HFFc6 (cell line): ENCODE results near the gene FAM221B. TPM values are rescaled to one million over a fixed set of nuclear protein-coding genes. Genes with fewer than 3 reads are reported as not detected.

Source experiments
- DNase-seq: peaks from one replicate; pipeline ENCODE4 v3.0.0-alpha.2; 2018
- H3K27ac Mint-ChIP-seq: 2 replicates; pipeline ENCODE4 v1.8.0; 2020; ENCODE audit warnings: mild to moderate bottlenecking, mixed read lengths
- H3K27me3 Mint-ChIP-seq: 2 replicates; pipeline ENCODE4 v1.8.0; 2021; ENCODE audit warnings: mild to moderate bottlenecking, moderate library complexity, mixed read lengths; ENCODE audit not compliant: insufficient read depth
- H3K36me3 Mint-ChIP-seq: 2 replicates; pipeline ENCODE4 v1.8.0; 2021; ENCODE audit warnings: low read depth, mixed read lengths
- H3K4me1 Mint-ChIP-seq: 2 replicates; pipeline ENCODE4 v1.8.0; 2020; ENCODE audit warnings: low read depth, mixed read lengths
- H3K4me3 Mint-ChIP-seq: 2 replicates; pipeline ENCODE4 v1.8.0; 2020; ENCODE audit warnings: mild to moderate bottlenecking, moderate library complexity, mixed read lengths
- H3K9me3 Mint-ChIP-seq: 2 replicates; pipeline ENCODE4 v1.8.0; 2020; ENCODE audit warnings: mild to moderate bottlenecking, mixed read lengths
- total RNA-seq, 6 experiments: library from RNA; stranded (reverse); fragmentation: NEBNext Ultra II Directional; extraction: Animal tissue kit (Norgen Biotek cat#: 25700); gene quantifications; 2 replicates in 1 of 6; 3 replicates in 5 of 6; pipeline ENCODE4 v1.2.3, GENCODE V29; 2021
- TF ChIP-seq, protein P1 (sequence below): fragments of 200-600 bp; sonication (generic); IDR thresholded peaks from 2 replicates; pipeline ENCODE4 v1.5.0; 2021; ENCODE audit warnings: antibody characterized with exemption, mild to moderate bottlenecking

The FAM221B gene
- total RNA-seq, 6 experiments from 2014 or later = not detected

- H3K4me1 Mint-ChIP-seq = peaks cover 65% of the 10 kb centered on the region
- H3K27ac Mint-ChIP-seq = peak overlapping the region; percentile 68
- H3K4me3 Mint-ChIP-seq = peak overlapping the region; percentile 82
- no peaks in the 10 kb centered on the region for H3K9me3 Mint-ChIP-seq
- no peaks in the 10 kb centered on the region for H3K36me3 Mint-ChIP-seq
- no peak for DNase-seq
- H3K27me3 Mint-ChIP-seq = peaks cover 2% of the 10 kb centered on the region
- TF ChIP-seq, protein P1, sequence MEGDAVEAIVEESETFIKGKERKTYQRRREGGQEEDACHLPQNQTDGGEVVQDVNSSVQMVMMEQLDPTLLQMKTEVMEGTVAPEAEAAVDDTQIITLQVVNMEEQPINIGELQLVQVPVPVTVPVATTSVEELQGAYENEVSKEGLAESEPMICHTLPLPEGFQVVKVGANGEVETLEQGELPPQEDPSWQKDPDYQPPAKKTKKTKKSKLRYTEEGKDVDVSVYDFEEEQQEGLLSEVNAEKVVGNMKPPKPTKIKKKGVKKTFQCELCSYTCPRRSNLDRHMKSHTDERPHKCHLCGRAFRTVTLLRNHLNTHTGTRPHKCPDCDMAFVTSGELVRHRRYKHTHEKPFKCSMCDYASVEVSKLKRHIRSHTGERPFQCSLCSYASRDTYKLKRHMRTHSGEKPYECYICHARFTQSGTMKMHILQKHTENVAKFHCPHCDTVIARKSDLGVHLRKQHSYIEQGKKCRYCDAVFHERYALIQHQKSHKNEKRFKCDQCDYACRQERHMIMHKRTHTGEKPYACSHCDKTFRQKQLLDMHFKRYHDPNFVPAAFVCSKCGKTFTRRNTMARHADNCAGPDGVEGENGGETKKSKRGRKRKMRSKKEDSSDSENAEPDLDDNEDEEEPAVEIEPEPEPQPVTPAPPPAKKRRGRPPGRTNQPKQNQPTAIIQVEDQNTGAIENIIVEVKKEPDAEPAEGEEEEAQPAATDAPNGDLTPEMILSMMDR = no peak
Measured at GRCh38 chr9:35792826-35793225, 35.7 kb downstream of the FAM221B start.

DNA sequence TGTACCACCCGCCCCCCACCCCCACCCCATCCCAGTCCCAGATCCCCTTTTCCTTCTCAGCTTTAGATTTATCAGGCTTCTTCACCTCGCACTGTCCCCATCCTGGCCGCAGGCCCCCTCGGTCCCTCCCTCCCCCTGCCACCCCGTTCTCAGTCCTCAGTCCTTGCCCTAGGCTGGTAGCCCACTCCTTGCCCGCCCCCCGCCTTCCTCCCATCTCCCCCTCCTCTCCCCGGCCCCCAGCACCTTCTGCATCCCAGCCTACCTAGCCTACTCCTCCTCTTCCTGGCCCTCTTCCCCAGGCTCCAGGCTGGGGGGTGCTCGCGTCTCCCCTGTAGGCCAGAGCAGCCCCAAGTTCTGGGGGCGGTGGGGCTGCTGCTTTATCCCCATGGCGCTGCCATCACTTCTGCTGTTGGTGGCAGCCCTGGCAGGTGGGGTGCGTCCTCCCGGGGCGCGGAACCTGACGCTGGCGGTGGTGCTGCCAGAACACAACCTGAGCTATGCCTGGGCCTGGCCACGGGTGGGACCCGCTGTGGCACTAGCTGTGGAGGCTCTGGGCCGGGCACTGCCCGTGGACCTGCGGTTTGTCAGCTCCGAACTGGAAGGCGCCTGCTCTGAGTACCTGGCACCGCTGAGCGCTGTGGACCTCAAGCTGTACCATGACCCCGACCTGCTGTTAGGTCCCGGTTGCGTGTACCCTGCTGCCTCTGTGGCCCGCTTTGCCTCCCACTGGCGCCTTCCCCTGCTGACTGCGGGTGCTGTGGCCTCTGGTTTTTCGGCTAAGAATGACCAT is 36.3 kb downstream of the FAM221B start:
- TF ChIP-seq, protein P1 = no peak
- H3K36me3 Mint-ChIP-seq = no peaks in the 10 kb centered on the region
- H3K4me1 Mint-ChIP-seq = peaks cover 65% of the 10 kb centered on the region
- H3K27me3 Mint-ChIP-seq = peaks cover 5% of the 10 kb centered on the region
- H3K27ac Mint-ChIP-seq = peak overlapping the region; percentile 68
- no peaks in the 10 kb centered on the region for H3K9me3 Mint-ChIP-seq
- DNase-seq = no peak
- peak overlapping the region; percentile 82 for H3K4me3 Mint-ChIP-seq

DNA sequence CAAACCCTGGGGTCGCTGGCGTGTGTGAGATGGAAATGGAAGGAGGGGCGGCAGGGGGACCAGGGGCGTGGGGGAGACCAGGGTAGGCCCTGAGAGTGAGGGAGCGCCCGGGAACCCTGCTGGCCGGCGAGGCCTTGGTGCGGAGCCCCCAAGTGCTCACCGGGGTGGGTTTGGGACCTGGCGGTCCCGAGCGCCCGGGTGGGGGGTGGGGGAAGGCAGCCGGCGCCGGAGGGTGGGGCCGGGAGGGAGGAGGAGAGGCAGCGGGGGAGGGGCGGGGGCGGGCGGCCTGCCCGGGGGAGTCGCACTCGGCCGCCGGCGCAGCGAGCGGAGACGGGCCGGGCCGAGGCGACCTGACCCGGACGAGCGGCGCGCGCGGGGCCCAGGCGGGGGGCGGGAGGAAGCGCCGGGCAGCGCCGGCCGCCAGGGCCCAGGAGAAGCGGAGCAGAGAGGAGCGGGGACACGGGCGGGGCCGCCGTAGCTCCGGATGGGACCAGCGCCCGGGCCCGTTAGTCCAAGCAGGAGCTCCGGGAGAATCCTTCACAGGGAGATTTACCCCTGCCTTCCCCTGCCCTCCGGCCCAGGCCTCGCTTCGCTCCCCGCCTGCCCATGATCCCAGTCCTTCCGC is 37.1 kb downstream of the FAM221B start, which contains the start of gene NPR2:
TSS of gene NPR2 (plus strand) at position 295 of the 625 bp plus-strand sequence. CDS start 818 bp downstream, outside the sequence.
- H3K27ac Mint-ChIP-seq = peak within 1 kb of the TSS; percentile 82
- peak within 1 kb of the TSS; percentile 82 for H3K4me3 Mint-ChIP-seq
- TF ChIP-seq, protein P1 = no peak
- peaks cover 5% of the 10 kb centered on the region for H3K27me3 Mint-ChIP-seq
- no peaks in the 10 kb centered on the region for H3K36me3 Mint-ChIP-seq
- no peak for DNase-seq
- H3K4me1 Mint-ChIP-seq = peaks cover 57% of the 10 kb centered on the region
- H3K9me3 Mint-ChIP-seq = no peaks in the 10 kb centered on the region

DNA sequence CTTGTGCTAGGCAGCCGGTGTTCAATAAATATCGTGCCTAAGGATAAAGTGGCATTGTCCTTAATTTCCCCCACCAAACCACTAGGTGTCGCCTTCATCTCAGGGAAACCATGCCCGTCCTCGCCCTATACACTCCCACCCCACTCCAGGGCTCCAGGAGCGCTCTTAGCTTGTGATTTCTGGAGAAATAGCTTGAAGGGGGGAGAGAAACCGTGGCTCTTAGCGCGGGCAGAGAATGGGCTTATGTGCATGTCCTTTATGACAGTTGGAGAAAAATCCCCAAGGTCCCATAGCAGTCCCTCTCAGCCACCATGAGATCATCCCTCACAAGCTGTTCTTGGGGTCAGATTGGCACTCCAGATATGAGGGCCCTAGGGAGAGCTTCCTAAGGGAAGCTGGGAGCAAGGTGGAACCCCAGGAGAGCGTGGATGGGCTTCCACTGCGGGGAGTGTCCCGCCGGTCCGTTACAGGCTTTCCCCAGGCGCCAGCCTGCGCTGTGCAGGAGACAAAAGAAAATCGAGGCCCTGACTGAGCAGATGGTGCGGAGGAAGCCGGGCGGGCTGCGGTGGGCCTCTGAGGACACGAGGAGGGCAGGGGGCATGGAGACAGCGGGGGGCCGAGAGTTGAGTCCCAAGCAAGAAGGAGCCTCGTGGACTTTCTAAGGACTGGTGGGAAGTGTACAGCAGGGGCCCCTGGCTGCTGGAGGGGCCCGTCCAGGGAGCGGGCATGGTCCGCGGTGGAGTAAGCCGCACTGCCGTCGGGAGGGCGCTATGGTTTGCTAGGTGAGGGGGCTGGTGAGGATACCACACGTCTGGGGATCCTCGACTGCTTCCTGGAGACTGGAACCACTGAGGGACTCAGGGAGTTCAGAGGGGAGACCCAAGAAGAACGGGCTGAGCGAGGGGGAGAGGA is 37.9 kb downstream of the FAM221B start:
- Mint-ChIP-seq H3K4me3 (peak overlapping the region; percentile 78), H3K36me3 (no peaks in the 10 kb centered on the region), H3K27ac (peak overlapping the region; percentile 82), H3K4me1 (peaks cover 49% of the 10 kb centered on the region), H3K9me3 (no peaks in the 10 kb centered on the region), H3K27me3 (peaks cover 5% of the 10 kb centered on the region)
- TF ChIP-seq, protein P1 = peak; percentile 93
- DNase-seq = peak; percentile 73

- no peaks in the 10 kb centered on the region for H3K9me3 Mint-ChIP-seq
- H3K27ac Mint-ChIP-seq = no peak overlapping the region
- H3K4me3 Mint-ChIP-seq = no peak overlapping the region
- H3K27me3 Mint-ChIP-seq = peaks cover 5% of the 10 kb centered on the region
- no peak for DNase-seq
- TF ChIP-seq, protein P1 = no peak
- peaks cover 43% of the 10 kb centered on the region for H3K4me1 Mint-ChIP-seq
- no peaks in the 10 kb centered on the region for H3K36me3 Mint-ChIP-seq
Measured at GRCh38 chr9:35790025-35790384, 38.5 kb downstream of the FAM221B start.
